Measurements from ENCODE around the gene RANBP17. TPM values are rescaled to one million over a fixed set of nuclear protein-coding genes. Genes with fewer than 3 reads are reported as not detected.
A peak's percentile ranks its signal among the peaks of the same experiment; 100 is the strongest.
"Not testable (repeated sequence)": the region's sequence is repeated elsewhere in the genome, so short reads cannot be mapped to it uniquely, and the experiment has no call there.

Gene RANBP17
- total RNA-seq, 1 donor from 2014 or later = 22.0 TPM

GRCh38 chr5:171158581-171158980 lies 296.8 kb downstream of the RANBP17 start:
- H3K4me1 Mint-ChIP-seq (ENCODE audit: unreplicated experiment) = no peaks in the 10 kb centered on the region
- no peak for TF ChIP-seq CTCF (conservative IDR thresholded peaks at IDR 0.05)
- no peak overlapping the region for H3K27ac Mint-ChIP-seq
- H3K9me3 Mint-ChIP-seq = no peaks in the 10 kb centered on the region
- H3K4me3 Mint-ChIP-seq = no peak overlapping the region
- DNase-seq (ENCODE audit: extremely low spot score, unreplicated experiment) = no peak
- H3K27me3 Mint-ChIP-seq = no peaks in the 10 kb centered on the region
- H3K36me3 Mint-ChIP-seq = peaks cover 3% of the 10 kb centered on the region

GRCh38 chr5:171162165-171162564 lies 300.3 kb downstream of the RANBP17 start:
- DNase-seq (ENCODE audit: extremely low spot score, unreplicated experiment) = no peak
- Mint-ChIP-seq H3K36me3 (peaks cover 3% of the 10 kb centered on the region), H3K27ac (no peak overlapping the region)

GRCh38 chr5:171162596-171162995 lies 300.8 kb downstream of the RANBP17 start:
- H3K9me3 Mint-ChIP-seq = no peaks in the 10 kb centered on the region
- no peaks in the 10 kb centered on the region for H3K4me1 Mint-ChIP-seq (ENCODE audit: unreplicated experiment)
- H3K27ac Mint-ChIP-seq = no peak overlapping the region
- H3K4me3 Mint-ChIP-seq = no peak overlapping the region
- H3K36me3 Mint-ChIP-seq = peaks cover 3% of the 10 kb centered on the region
- peak; percentile 68 for TF ChIP-seq CTCF (conservative IDR thresholded peaks at IDR 0.05)
- H3K27me3 Mint-ChIP-seq = no peaks in the 10 kb centered on the region
- DNase-seq (ENCODE audit: extremely low spot score, unreplicated experiment) = no peak

More at GRCh38 chr5:171162165-171162564, 300.3 kb downstream of the RANBP17 start:
- Mint-ChIP-seq H3K27me3 (no peaks in the 10 kb centered on the region), H3K9me3 (no peaks in the 10 kb centered on the region), H3K4me1 (ENCODE audit: unreplicated experiment) (no peaks in the 10 kb centered on the region), H3K4me3 (no peak overlapping the region)
- no peak for TF ChIP-seq CTCF (conservative IDR thresholded peaks at IDR 0.05)

- DNase-seq (ENCODE audit: extremely low spot score, unreplicated experiment) = no peak
- no peaks in the 10 kb centered on the region for H3K36me3 Mint-ChIP-seq
- no peaks in the 10 kb centered on the region for H3K9me3 Mint-ChIP-seq
- H3K27me3 Mint-ChIP-seq = no peaks in the 10 kb centered on the region
- no peak for TF ChIP-seq CTCF (conservative IDR thresholded peaks at IDR 0.05)
- H3K4me1 Mint-ChIP-seq (ENCODE audit: unreplicated experiment) = no peaks in the 10 kb centered on the region
- H3K4me3 Mint-ChIP-seq = no peak overlapping the region
- H3K27ac Mint-ChIP-seq = no peak overlapping the region
These were observed 304.9 kb downstream of the RANBP17 start for GRCh38 chr5:171166766-171167165.

GRCh38 chr5:171168171-171168570 lies 306.4 kb downstream of the RANBP17 start:
- H3K27me3 Mint-ChIP-seq = no peaks in the 10 kb centered on the region
- no peak for TF ChIP-seq CTCF (conservative IDR thresholded peaks at IDR 0.05)
- H3K9me3 Mint-ChIP-seq = no peaks in the 10 kb centered on the region
- no peaks in the 10 kb centered on the region for H3K36me3 Mint-ChIP-seq
- H3K4me3 Mint-ChIP-seq = no peak overlapping the region
- H3K4me1 Mint-ChIP-seq (ENCODE audit: unreplicated experiment) = no peaks in the 10 kb centered on the region
- no peak for DNase-seq (ENCODE audit: extremely low spot score, unreplicated experiment)
- H3K27ac Mint-ChIP-seq = no peak overlapping the region

- not testable (repeated sequence) for DNase-seq (ENCODE audit: extremely low spot score, unreplicated experiment); H3K4me1 Mint-ChIP-seq (ENCODE audit: unreplicated experiment); H3K9me3 Mint-ChIP-seq; H3K27me3 Mint-ChIP-seq; H3K4me3 Mint-ChIP-seq; H3K27ac Mint-ChIP-seq; H3K36me3 Mint-ChIP-seq
These were observed 313.1 kb downstream of the RANBP17 start for GRCh38 chr5:171174960-171175359.

All from type B pancreatic cell (in vitro differentiated cells).